ENCODE data around the gene CPEB4. TPM values are rescaled to one million over a fixed set of nuclear protein-coding genes. Genes with fewer than 3 reads are reported as not detected.

The CPEB4 gene
- total and polyA plus RNA-seq, 9 of the 15 experiments (the other 6 are each of a cell fraction or from before 2014, with no cell fraction given): 7.4 to 21.3 (median 12.4) TPM

DNA sequence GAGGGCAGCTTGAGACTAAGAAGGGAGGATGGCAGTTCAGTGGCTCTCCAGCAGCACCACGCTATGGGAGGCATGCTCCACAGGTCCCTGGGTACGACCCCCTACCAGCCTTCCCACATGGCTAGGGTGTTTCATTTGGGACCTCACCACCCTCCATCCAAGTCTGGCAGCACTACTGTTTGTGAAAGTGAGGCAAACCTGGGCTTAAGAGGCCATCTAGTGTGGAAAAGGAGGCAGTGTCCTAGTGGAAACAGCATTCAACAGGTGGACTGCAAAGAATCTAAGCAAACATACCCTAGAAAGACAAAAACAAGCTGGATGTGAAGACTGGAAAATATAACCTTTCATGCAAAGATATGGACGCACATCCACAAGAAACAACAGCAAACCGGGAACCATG, 96.1 kb downstream of the CPEB4 start:
- ChIA-PET POLR2A (interaction anchor here (1.1 kb wide), 1 partner anchor 368 kb away, joined by 4 read pairs; no protein-coding TSS in a partner anchor), CTCF (ENCODE audit: low intra/inter-chr PET ratio) (interaction anchor here (0.6 to 1.2 kb wide), 3 partner anchors 365 to 951 kb away, joined by 4 to 5 read pairs (median 4); no protein-coding TSS in a partner anchor)
- Histone ChIP-seq H4K20me1 (replicated peaks; ENCODE audit: control insufficient read depth, insufficient read depth, low read length) (no peaks in the 10 kb centered on the region), H3K9me3 (replicated peaks; ENCODE audit: control insufficient read depth, insufficient read depth, low read depth, low read length) (no peaks in the 10 kb centered on the region), H3K4me1 (replicated peaks in 1 of 2; ENCODE audit: control insufficient read depth in 2 of 2, insufficient read depth in 2 of 2, low read length in 2 of 2) (peaks cover 0 to 2% of the 10 kb centered on the region in 2 experiments; a peak in 2 of 5 replicates), H3K4me3 (no peak overlapping the region), H3K9me1 (ENCODE audit: control insufficient read depth, insufficient read depth, low read length) (no peaks in the 10 kb centered on the region), H3K27ac (ENCODE audit: extremely low read depth, low read depth, low read length) (no peak overlapping the region), H3K4me2 (ENCODE audit: insufficient read depth, low read length) (no peak overlapping the region), H2AFZ (ENCODE audit: low read depth, low read length) (no peak overlapping the region), H3K79me2 (ENCODE audit: control insufficient read depth, insufficient read depth, low read length) (no peaks in the 10 kb centered on the region), H3K9ac (ENCODE audit: insufficient read depth in 1 of 2, low read depth in 2 of 2, low read length in 2 of 2) (no peak overlapping the region), H3K36me3 (ENCODE audit: control insufficient read depth, insufficient read depth, low read length) (no peaks in the 10 kb centered on the region), H3K27me3 (ENCODE audit: control insufficient read depth in 2 of 2, insufficient read depth in 2 of 2, low read length in 2 of 2) (peaks cover 0 to 16% of the 10 kb centered on the region in 2 experiments; a peak in 3 of 5 replicates)
- in situ Hi-C loops (cut with MboI) (no loop called here), intact Hi-C loops (cut with micrococcal nuclease) (loop anchor here (1.0 kb wide), 1 partner anchor 365 kb away; no protein-coding TSS in a partner anchor)
- no TSS peak for BruUV-seq (replicated peaks)
- ATAC-seq (peak; percentile 88), DNase-seq (ENCODE audit: extremely low read depth in 1 of 4, low spot score in 3 of 4) (peak in 2 of 4 experiments; percentile 31 to 46), FAIRE-seq (peak; percentile 70)
- WGBS (ENCODE audit: insufficient coverage, low coverage, missing lambda C conversion rate): 3% methylated on average over 4 of the region's 4 CpGs
- no peak for TF ChIP-seq NR1H2 (CRISPR knock-in tag; IDR thresholded peaks at IDR 0.05)
- TF ChIP-seq JUNB (CRISPR knock-in tag; conservative IDR thresholded peaks at IDR 0.05): no peak
- TF ChIP-seq ZC3H11A (IDR thresholded peaks at IDR 0.05; ENCODE audit: low read depth, low read length): no peak
- TF ChIP-seq ARID1B (IDR thresholded peaks at IDR 0.05): no peak
- TF ChIP-seq REST (IDR thresholded peaks at IDR 0.05; ENCODE audit: borderline replicate concordance): peak; percentile 72; the same call in 1 of the 2 replicates
- no peak for TF ChIP-seq REST (CRISPR knock-in tag; IDR thresholded peaks at IDR 0.05; ENCODE audit: low read depth)
- TF ChIP-seq ZNF586 (CRISPR knock-in tag; conservative IDR thresholded peaks at IDR 0.05): no peak
- TF ChIP-seq POLR2A (conservative IDR thresholded peaks at IDR 0.05): no peak
- peak; percentile 90 for TF ChIP-seq STAG1 (CRISPR knock-in tag; IDR thresholded peaks at IDR 0.05; ENCODE audit: borderline replicate concordance)
- TF ChIP-seq THAP7 (CRISPR knock-in tag; IDR thresholded peaks at IDR 0.05): no peak
- no peak for TF ChIP-seq USF1 (CRISPR knock-in tag; IDR thresholded peaks at IDR 0.05)
- TF ChIP-seq SMC3 (conservative IDR thresholded peaks at IDR 0.05; ENCODE audit: insufficient read depth, low read depth, low read length): peak; percentile 77
- TF ChIP-seq, protein P1, sequence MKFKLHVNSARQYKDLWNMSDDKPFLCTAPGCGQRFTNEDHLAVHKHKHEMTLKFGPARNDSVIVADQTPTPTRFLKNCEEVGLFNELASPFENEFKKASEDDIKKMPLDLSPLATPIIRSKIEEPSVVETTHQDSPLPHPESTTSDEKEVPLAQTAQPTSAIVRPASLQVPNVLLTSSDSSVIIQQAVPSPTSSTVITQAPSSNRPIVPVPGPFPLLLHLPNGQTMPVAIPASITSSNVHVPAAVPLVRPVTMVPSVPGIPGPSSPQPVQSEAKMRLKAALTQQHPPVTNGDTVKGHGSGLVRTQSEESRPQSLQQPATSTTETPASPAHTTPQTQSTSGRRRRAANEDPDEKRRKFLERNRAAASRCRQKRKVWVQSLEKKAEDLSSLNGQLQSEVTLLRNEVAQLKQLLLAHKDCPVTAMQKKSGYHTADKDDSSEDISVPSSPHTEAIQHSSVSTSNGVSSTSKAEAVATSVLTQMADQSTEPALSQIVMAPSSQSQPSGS (CRISPR knock-in tag; IDR thresholded peaks at IDR 0.05): no peak
